ENCODE data around the gene ARFGAP1. TPM values are rescaled to one million over a fixed set of nuclear protein-coding genes. Genes with fewer than 3 reads are reported as not detected.

The ARFGAP1 gene
- total RNA-seq, 3 donors from 2014 or later (not counting 1 experiment from before 2014, with no cell fraction given) = 118 to 138 (median 127) TPM

- Histone ChIP-seq H3K4me3 (ENCODE audit: low read length) (no peak overlapping the region), H3K27ac (ENCODE audit: low read length) (no peak overlapping the region), H3K36me3 (ENCODE audit: control insufficient read depth, insufficient read depth, low read length) (no peaks in the 10 kb centered on the region), H3K27me3 (ENCODE audit: control insufficient read depth, insufficient read depth, low read length) (peaks cover 7% of the 10 kb centered on the region), H3K4me1 (ENCODE audit: control insufficient read depth, insufficient read depth, low read length) (peaks cover 3% of the 10 kb centered on the region), H3K9me3 (ENCODE audit: control insufficient read depth, insufficient read depth, low read length) (no peaks in the 10 kb centered on the region)
- 17% methylated on average over 20 of the region's 20 CpGs for WGBS (ENCODE audit: insufficient coverage)
- DNase-seq (peak in 1 of 2 donors; percentile 40), ATAC-seq (peak in 1 of 3 donors; percentile 37)
- Mint-ChIP-seq H3K4me1 (no peaks in the 10 kb centered on the region), H3K27ac (no peak overlapping the region), H3K27me3 (ENCODE audit: low read depth in 2 of 2) (peaks cover 11 to 13% of the 10 kb centered on the region in 2 donors), H3K36me3 (no peaks in the 10 kb centered on the region), H3K4me3 (no peak overlapping the region), H3K9me3 (no peaks in the 10 kb centered on the region)
- no peak for TF ChIP-seq CTCF (IDR thresholded peaks at IDR 0.05)
- intact Hi-C loops (cut with micrococcal nuclease) = no loop called here
These were observed 37.8 kb upstream of the ARFGAP1 start for GRCh38 chr20:63234693-63235398.

- no peaks in the 10 kb centered on the region for H3K9me3 ChIP-seq (ENCODE audit: control insufficient read depth, insufficient read depth, low read length)
- Mint-ChIP-seq H3K4me1 (no peaks in the 10 kb centered on the region), H3K27ac (no peak within 1 kb of the TSS), H3K36me3 (no peaks in the 10 kb centered on the region), H3K9me3 (no peaks in the 10 kb centered on the region), H3K4me3 (no peak within 1 kb of the TSS), H3K27me3 (ENCODE audit: low read depth in 2 of 2) (peaks cover 5 to 7% of the 10 kb centered on the region in 2 donors)
- no peak within 1 kb of the TSS for H3K27ac ChIP-seq (ENCODE audit: low read length)
- peaks cover 3% of the 10 kb centered on the region for H3K27me3 ChIP-seq (ENCODE audit: control insufficient read depth, insufficient read depth, low read length)
- H3K36me3 ChIP-seq (ENCODE audit: control insufficient read depth, insufficient read depth, low read length) = no peaks in the 10 kb centered on the region
- WGBS (ENCODE audit: insufficient coverage) = 53% methylated on average over 17 of the region's 17 CpGs
- intact Hi-C loops (cut with micrococcal nuclease) = no loop called here
- TF ChIP-seq CTCF (IDR thresholded peaks at IDR 0.05) = no peak
- DNase-seq (no peak), ATAC-seq (no peak)
- peaks cover 3% of the 10 kb centered on the region for H3K4me1 ChIP-seq (ENCODE audit: control insufficient read depth, insufficient read depth, low read length)
- H3K4me3 ChIP-seq (ENCODE audit: low read length) = no peak within 1 kb of the TSS
These were observed 37.1 kb upstream of the ARFGAP1 start, which contains the start of gene BIRC7 for GRCh38 chr20:63235399-63235983. TSS of gene BIRC7 (plus strand) at chr20:63235905. CDS start at chr20:63236097, 192 bp downstream.

GRCh38 chr20:63236116-63236837, 36.3 kb upstream of the ARFGAP1 start:
- H3K27ac Mint-ChIP-seq = no peak overlapping the region
- intact Hi-C loops (cut with micrococcal nuclease) = no loop called here

More at GRCh38 chr20:63236116-63236837, 36.3 kb upstream of the ARFGAP1 start:
- H3K4me1 ChIP-seq (ENCODE audit: control insufficient read depth, insufficient read depth, low read length) = peaks cover 3% of the 10 kb centered on the region
- WGBS (ENCODE audit: insufficient coverage) = 88% methylated on average over 26 of the region's 26 CpGs
- H3K27me3 ChIP-seq (ENCODE audit: control insufficient read depth, insufficient read depth, low read length) = peaks cover 3% of the 10 kb centered on the region
- TF ChIP-seq CTCF (IDR thresholded peaks at IDR 0.05) = no peak
- DNase-seq = no peak
- no peak overlapping the region for H3K27ac ChIP-seq (ENCODE audit: low read length)
- Mint-ChIP-seq H3K36me3 (no peaks in the 10 kb centered on the region), H3K4me3 (no peak overlapping the region), H3K4me1 (no peaks in the 10 kb centered on the region), H3K27me3 (ENCODE audit: low read depth in 2 of 2) (peaks cover 0 to 5% of the 10 kb centered on the region in 2 donors), H3K9me3 (no peaks in the 10 kb centered on the region)
- H3K9me3 ChIP-seq (ENCODE audit: control insufficient read depth, insufficient read depth, low read length) = no peaks in the 10 kb centered on the region
- no peak for ATAC-seq
- H3K4me3 ChIP-seq (ENCODE audit: low read length) = no peak overlapping the region
- H3K36me3 ChIP-seq (ENCODE audit: control insufficient read depth, insufficient read depth, low read length) = no peaks in the 10 kb centered on the region
